ENCODE data around the gene CAPN5.

The CAPN5 gene

GRCh38 chr11:77102246-77103210, 35.8 kb downstream of the CAPN5 start, which contains the start of gene OMP:
Gene OMP (plus strand): TSS chr11:77102840. CDS start chr11:77102840, 0 bp downstream.
- DNase-seq: no peak

GRCh38 chr11:77103319-77103718, 36.5 kb downstream of the CAPN5 start:
- DNase-seq: no peak

GRCh38 chr11:77104727-77105126, 38.0 kb downstream of the CAPN5 start:
- no peak for DNase-seq

- DNase-seq: peak in 1 of 2 experiments; percentile 3
Measured at GRCh38 chr11:77106321-77106720, 39.5 kb downstream of the CAPN5 start.

- DNase-seq: no peak
Measured at GRCh38 chr11:77106759-77107158, 40.0 kb downstream of the CAPN5 start.

GRCh38 chr11:77107950-77108349, 41.2 kb downstream of the CAPN5 start:
- DNase-seq: no peak

- DNase-seq: no peak
Measured at GRCh38 chr11:77108436-77108835, 41.7 kb downstream of the CAPN5 start.

GRCh38 chr11:77109236-77110019, 42.7 kb downstream of the CAPN5 start:
- no peak for DNase-seq

- DNase-seq: no peak
Measured at GRCh38 chr11:77110836-77111235, 44.1 kb downstream of the CAPN5 start.

- DNase-seq: no peak
Measured at GRCh38 chr11:77111277-77111676, 44.5 kb downstream of the CAPN5 start.

- DNase-seq: no peak
Measured at GRCh38 chr11:77111946-77112345, 45.2 kb downstream of the CAPN5 start.

GRCh38 chr11:77112641-77113381, 46.0 kb downstream of the CAPN5 start:
- no peak for DNase-seq

- no peak for DNase-seq
Measured at GRCh38 chr11:77113382-77114088, 46.8 kb downstream of the CAPN5 start.

- DNase-seq: no peak
Measured at GRCh38 chr11:77114089-77114463, 47.3 kb downstream of the CAPN5 start.

GRCh38 chr11:77115181-77115611, 48.4 kb downstream of the CAPN5 start:
- no peak for DNase-seq

- DNase-seq: no peak
Measured at GRCh38 chr11:77115956-77116355, 49.2 kb downstream of the CAPN5 start.

GRCh38 chr11:77117492-77117891, 50.7 kb downstream of the CAPN5 start:
- DNase-seq: no peak

GRCh38 chr11:77118086-77118485, 51.3 kb downstream of the CAPN5 start:
- DNase-seq: no peak

- no peak for DNase-seq
Measured at GRCh38 chr11:77118971-77119370, 52.2 kb downstream of the CAPN5 start.

- DNase-seq: no peak
Measured at GRCh38 chr11:77119531-77119936, 52.8 kb downstream of the CAPN5 start.

GRCh38 chr11:77120571-77120970, 53.8 kb downstream of the CAPN5 start:
- no peak for DNase-seq

- no peak for DNase-seq
Measured at GRCh38 chr11:77121096-77121640, 54.4 kb downstream of the CAPN5 start.
